Stromal cell of bone marrow (primary cell): ENCODE measurements around the gene SRCAP.
"Not testable (repeated sequence)": the region's sequence is repeated elsewhere in the genome, so short reads cannot be mapped to it uniquely, and the experiment has no call there.

Experiments
- DNase-seq: peaks from one replicate; pipeline ENCODE4 v3.0.0-alpha.2; 2012; ENCODE audit warnings: low read depth

The SRCAP gene

DNA sequence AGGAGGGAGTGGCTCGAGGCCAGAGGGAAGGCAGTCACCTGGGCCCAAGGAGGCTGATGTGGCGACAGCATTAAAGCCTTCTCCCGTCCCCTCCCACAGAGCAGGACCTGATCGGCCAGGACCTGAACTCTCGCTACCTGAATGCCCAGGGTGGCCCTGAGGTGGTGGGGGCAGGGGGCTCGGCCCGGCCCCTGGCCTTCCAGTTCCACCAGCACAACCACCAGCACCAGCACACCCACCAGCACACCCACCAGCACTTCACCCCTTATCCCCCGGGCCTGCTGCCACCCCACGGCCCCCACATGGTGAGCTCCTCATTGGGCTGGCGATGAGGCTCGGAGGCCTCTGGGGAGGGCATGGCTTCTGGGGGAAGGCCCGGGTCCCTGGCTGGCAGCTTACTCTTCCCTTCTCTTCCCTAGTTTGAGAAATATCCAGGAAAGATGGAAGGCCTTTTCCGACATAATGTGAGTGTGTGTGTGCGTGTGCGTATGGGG, 34.3 kb upstream of the SRCAP start:
- DNase-seq = no peak

- no peak for DNase-seq
Measured at GRCh38 chr16:30665155-30665829, 33.7 kb upstream of the SRCAP start.

- DNase-seq = no peak
Measured at GRCh38 chr16:30665830-30666190, 33.2 kb upstream of the SRCAP start.

GRCh38 chr16:30666681-30667080, 32.3 kb upstream of the SRCAP start:
- DNase-seq = no peak

DNA sequence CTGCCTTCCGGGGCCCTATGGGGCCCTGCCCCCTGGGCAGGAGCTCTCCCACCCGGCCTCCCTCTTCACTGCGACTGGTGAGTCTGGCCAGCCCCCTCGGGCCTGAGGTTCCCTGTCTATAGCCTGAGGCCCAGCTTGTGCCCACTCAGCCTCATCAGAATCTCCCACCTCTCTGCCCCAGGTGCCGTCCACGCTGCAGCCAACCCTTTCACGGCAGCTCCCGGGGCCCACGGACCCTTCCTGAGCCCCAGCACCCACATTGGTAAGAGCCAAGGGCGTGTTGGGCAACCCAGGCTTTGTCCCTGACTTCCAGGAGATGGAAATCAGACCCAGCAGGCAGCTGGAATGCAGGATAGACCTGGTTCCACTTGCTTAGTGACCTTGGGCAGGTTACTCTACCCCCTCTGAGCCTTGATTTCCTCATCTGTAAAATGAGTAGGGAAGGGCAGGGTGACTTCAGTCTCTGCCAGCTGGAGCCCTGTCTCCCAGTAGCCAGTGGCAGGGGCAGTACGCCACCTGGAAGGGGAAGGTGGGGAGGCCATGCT, 31.5 kb upstream of the SRCAP start:
- no peak for DNase-seq

GRCh38 chr16:30668393-30668792, 30.6 kb upstream of the SRCAP start:
- DNase-seq = no peak

GRCh38 chr16:30669026-30669902, 29.7 kb upstream of the SRCAP start:
- no peak for DNase-seq

GRCh38 chr16:30669903-30670824, 28.8 kb upstream of the SRCAP start:
- no peak for DNase-seq

DNA sequence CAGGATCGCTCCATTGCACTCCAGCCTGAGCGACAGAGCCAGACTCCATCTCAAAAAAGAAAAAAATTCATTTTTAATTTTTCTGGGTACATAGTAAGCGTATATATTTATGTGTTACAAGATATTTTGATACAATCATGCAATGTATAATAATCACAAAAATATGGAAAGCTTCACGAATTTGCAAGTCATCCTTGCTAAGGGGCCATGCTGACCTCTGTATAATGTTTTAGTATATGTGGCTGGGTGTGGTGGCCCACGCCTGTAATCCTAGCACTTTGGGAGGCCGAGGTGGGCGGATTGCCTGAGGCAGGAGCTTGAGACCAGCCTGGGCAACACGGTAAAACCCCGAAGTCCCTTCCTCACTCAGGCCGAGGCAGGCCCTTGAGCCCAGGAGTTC, 23.8 kb upstream of the SRCAP start:
- DNase-seq = no peak

DNA sequence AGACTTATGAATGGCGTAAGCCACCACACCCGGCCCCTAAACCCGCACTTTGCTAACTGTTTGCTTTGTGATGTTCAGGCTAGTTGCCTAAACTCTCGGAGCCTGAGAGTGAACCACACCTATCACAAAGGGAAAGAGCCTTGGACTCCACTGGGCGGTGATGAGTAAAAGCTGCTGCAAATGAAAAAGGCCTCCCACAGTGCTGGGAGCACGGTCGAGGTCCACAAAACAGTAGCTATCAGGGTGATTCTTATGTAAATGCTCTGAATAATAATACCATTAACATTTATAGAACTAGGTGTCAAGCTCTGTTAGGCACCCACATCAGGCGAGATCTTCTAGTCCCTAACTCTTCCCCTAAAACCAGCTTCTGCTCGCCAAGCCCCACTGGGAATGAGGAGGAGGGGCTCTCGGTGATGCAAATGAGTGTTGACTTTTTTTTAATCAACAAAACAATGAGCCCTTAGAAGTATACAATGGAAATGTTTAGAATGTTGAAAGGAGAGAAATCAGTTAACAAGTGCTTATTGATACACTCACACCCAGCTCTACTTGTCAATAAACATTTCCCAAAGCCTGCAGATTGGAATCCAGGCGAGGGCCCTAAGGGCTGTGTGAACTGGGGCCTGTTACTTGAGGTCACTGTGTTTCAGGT, 20.9 kb upstream of the SRCAP start:
- DNase-seq = no peak

- DNase-seq = no peak
Measured at GRCh38 chr16:30678586-30678970, 20.4 kb upstream of the SRCAP start.

DNA sequence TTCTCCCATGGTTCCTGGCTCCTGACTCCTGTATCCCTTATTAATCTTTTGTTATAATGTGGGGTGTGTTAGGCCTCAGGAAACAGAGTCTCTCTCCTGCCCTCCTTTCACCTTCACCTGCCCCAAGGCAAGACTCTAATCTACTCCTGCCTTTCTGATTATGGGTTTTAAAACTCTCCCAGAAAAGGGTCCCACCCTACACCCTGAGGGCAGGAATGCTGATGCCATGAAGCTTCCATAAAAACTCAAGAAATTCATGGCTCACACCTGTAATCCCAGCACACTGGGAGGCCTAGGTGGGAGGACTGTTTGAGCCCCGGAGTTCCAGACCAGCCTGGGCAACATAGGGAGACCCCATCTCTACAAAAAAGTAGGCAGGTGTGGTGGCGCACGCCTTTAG, 18.6 kb upstream of the SRCAP start:
- no peak for DNase-seq

GRCh38 chr16:30688701-30689100, 10.3 kb upstream of the SRCAP start:
- DNase-seq = no peak

DNA sequence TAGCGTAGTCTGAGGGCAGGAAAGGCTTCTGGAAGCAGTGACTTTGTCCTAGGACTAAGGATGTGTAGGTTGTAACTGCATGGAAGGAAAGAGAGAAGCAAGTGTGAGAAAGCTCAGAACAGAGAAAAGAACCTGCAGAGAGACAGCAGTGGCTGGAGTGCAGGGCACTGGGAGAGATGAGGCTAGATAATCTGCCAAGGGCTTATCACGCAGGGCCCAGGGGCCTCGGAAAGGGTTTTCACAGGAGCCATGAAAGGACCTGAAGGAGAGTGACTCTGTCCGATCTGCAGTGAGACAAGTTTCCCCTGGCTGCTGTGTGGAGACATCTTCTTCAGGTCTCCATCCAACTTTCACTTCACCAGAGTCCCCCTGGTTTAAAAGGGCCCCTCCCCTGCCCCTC, 7.1 kb upstream of the SRCAP start:
- no peak for DNase-seq

- DNase-seq = no peak
Measured at GRCh38 chr16:30692396-30693064, 6.4 kb upstream of the SRCAP start.

GRCh38 chr16:30694926-30695693, 3.9 kb upstream of the SRCAP start:
- no peak for DNase-seq

DNA sequence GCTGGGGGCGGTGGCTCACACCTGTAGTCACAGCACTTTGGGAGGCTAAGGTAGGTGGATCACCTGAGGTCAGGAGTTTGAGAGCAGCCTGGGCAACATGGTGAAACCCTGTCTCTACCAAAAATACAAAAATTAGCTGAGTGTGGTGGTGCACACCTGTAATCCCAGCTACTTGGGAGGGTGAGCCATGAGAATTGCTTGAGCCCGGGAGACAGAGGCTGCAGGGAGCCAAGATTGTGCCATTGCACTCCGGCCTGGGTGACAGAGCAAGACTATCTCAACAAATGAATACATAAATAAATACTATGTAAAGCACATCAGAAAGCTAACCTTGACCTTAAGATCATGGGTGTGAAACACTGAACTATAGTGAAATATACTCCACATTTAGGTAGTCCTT, 2.3 kb upstream of the SRCAP start:
- DNase-seq = not testable (repeated sequence)

- DNase-seq = no peak
Measured at GRCh38 chr16:30697264-30698138, 1.5 kb upstream of the SRCAP start.

DNA sequence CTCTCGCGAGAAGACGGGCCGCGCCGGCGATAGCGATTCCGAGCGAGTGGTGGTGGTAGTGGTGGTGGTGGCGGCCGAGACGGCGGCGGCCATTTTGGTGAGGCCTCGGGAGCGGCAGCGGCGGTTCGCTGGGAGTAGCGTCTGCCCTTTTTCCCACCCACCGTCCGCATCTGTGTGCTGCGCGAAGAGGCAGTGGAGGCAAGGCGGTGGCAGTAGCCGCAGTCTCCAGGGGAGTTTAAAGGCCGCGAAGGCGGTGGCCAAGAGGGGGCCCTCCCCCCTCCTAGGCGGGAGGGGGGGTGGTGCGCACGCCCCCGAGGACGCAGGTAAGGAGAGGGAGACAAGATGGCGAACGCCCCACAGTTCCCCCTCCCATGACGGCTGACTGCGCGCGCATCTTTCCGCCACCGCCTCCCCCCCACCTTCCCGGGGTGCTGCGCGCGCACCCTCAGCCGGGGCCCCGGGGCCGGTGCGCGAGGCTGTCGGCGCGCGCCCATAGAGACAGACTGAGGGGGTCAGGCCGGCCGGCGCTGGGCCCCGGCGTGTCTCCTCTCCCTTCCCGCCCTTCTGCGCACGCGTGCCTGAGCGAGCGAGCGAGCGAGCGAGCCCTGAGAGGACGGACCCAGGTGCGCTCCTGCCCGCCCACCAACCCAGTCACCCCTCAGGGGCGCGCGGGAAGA, 694 bp upstream of the SRCAP start:
- peak; percentile 93 for DNase-seq
